ENCODE data around the gene SPATA13.
A peak's percentile ranks its signal among the peaks of the same experiment; 100 is the strongest.
"Not testable (repeated sequence)": the region's sequence is repeated elsewhere in the genome, so short reads cannot be mapped to it uniquely, and the experiment has no call there.

Gene SPATA13

DNA sequence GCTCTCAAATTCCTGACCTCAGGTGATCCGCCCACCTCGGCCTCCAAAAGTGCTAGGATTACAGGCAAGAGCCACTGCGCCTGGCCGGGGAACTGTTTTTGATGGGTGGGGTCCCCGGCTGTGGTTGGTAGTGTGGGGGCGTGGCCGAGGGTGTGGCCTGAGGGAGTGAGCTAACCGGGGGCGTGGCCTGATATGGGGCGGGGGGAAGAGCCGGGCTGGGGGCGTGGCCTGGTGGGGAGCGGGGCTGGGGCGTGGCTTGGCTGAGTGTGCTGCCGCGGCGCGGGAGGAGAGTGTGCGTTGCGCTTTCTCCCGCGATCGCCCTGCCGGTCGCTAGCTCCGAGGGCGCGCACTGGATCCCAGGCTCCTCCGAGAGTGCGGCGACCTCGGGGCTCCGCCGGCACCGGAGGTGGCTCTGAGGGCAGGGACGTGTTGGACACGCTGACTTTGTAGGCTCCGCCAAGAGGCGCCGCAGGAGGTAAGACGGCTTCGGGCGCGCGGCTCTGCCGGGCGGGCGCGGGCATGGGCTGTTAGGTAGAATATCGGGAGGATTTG is at the start of gene SPATA13:
Gene SPATA13, plus strand, starts transcription at position 263 of the 552 bp plus-strand sequence. CDS start 62,210 bp downstream, outside the sequence.
- DNase-seq = peak; percentile 93

- DNase-seq = no peak
Observed at GRCh38 chr13:24112791-24113190, 47.7 kb upstream of the SPATA13 start.

DNA sequence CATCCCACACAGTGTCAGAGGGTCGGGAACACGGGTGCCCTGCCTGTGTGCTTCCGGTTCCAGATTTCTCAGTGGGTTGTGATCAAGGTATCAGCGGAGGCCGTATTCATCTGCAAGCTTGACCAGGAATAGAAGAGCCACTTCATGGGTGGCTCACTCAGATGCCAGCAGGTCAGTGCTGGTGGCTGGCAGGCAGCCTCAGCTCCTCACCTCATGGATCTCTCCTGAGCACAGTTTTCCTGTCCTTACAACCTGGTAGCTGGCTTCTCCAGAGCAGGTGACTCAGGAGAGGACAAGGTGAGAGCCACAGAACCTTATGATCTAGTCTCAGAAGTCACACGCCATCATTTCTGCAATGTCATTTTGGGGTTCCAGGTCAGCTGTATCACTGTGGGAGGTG is 44.8 kb upstream of the SPATA13 start:
- DNase-seq = no peak

GRCh38 chr13:24116131-24116530 is 44.4 kb upstream of the SPATA13 start:
- DNase-seq = no peak

- no peak for DNase-seq
Observed at GRCh38 chr13:24118576-24118975, 41.9 kb upstream of the SPATA13 start.

GRCh38 chr13:24119626-24120508 is 40.7 kb upstream of the SPATA13 start:
- no peak for DNase-seq

- DNase-seq = not testable (repeated sequence)
Observed at GRCh38 chr13:24122045-24122444, 38.5 kb upstream of the SPATA13 start.

- DNase-seq = no peak
Observed at GRCh38 chr13:24122569-24122968, 38.0 kb upstream of the SPATA13 start.

DNA sequence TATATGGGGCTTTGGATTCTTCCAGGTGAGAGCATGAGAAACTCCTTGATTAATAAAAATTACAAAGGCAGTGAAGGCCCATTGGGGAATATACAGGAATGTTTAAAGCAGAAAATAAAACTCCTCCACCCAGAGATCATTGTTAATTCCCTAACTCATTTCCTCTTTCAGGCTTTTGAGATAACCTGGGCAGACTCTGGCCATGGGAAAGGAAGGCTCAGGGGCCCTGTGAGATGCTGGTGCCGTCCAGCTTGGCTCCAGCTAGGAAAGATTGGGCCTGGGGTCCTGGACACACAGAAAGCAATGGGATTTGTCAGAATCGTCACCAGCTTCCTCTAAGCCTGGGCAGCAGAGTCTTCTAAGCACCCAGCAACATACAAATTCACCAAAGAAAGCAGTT is 36.8 kb upstream of the SPATA13 start:
- DNase-seq = no peak

DNA sequence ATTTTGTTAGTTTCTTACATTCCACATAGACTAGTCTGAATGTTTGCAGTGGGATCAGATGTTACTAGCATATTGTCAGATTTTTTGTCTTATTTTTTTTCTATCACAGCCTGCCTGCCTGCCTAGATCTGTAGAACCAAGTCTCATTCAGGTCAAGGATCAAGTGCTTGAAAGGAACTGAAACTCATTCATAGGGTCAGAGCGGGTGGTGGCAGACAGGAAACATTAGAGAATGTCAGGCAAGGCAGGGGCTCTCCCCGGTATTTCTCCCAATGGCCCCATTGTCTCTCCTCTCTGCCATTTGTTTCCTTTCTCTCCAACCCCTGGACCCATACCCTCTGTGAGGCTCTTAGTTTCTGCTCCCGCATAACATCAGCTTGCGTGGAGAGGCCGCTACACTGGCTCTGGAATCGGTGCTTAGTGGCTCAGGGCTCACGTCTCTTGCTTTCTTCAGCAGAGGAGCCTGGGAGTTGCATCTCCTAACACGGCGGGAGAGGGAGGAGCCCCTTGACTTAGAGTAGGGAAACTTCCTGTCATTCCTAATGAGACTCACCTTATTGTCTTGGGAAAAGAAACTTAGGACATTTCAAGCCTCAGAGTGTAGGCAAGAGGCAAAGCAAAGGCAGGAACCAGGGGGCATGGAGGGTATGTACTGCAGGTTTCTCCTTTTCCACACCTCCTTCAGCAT is 35.6 kb upstream of the SPATA13 start:
- DNase-seq = no peak

GRCh38 chr13:24127116-24127631 is 33.3 kb upstream of the SPATA13 start:
- no peak for DNase-seq

DNA sequence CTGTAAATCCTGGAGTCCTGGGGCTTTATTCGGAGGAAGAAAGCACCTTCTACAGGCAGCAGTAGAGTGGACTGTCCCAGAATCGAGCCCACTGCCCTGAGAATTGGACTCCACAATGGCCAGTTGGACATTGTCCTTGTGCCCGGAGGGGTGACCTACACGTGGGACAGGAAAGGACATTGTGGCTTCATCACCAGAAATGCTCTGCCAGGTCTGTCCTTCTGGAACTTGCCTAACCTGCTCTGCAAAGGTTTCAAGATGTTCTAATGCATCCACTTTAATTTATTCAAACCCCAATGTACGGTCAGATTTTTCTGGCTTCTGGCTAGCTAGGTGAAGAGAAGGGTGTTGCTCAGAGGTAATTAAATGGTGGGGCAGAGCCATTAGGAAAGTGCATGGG is 32.4 kb upstream of the SPATA13 start:
- DNase-seq = no peak

GRCh38 chr13:24128962-24129361 is 31.6 kb upstream of the SPATA13 start:
- no peak for DNase-seq

DNA sequence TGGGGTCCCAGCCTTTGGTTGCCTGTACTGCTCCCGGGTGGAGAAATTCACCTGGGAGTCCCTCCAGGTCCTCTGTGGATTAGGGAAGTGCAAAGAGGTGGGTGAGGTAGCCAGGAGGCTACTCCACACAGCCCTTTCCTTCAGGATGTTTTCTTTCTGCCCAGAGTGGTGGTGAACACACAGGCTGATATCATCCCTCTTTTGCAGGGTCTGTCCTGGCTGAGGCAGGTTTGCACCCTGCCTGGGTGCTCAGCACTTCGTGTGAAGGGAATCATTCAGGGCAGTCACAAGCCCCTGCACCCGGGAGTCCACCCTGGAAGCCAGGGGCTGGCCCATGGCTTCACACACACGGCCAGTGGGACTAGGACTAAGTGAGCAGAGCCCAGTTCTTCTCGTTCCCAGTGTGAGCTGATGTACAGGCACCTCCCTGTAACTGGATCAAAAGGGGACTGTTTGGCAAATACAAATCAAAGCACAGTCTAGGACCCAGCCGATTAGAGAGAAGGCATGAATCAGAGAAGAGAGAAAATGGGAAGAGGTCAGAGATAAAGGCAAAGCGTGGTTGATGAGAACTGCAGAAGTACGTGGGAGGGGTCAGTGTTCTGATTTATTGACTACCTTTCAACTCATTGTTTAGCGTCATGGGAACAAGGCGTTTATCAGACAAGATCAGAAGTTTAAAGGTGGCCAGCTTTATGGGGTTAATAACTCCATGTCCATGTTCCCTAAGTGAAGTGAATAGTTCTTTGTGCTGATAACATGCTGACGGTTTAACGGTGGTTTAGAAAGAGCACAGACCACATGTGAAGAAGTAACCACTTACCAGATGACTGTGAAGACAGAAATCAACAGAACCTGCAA is 30.4 kb upstream of the SPATA13 start:
- no peak for DNase-seq

DNA sequence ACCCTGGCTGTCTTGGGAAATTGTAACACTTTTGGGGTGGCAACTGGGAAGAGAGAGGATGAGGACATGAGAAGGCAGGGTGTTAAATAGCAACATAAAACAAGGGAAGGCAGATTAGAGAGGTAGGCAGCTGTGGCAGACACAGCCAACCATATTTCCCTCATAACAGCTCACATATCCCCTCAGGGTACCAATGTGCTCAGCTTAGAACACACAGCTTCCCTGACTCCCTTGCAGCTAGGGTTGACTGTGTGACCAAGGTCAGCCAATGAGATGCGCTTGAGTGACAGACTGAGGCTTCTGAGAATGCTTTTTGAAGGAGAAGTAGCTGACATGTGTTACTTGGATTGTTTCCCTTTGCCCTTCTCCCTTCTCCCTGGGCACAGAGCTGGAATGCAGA is 28.8 kb upstream of the SPATA13 start:
- DNase-seq = no peak

DNA sequence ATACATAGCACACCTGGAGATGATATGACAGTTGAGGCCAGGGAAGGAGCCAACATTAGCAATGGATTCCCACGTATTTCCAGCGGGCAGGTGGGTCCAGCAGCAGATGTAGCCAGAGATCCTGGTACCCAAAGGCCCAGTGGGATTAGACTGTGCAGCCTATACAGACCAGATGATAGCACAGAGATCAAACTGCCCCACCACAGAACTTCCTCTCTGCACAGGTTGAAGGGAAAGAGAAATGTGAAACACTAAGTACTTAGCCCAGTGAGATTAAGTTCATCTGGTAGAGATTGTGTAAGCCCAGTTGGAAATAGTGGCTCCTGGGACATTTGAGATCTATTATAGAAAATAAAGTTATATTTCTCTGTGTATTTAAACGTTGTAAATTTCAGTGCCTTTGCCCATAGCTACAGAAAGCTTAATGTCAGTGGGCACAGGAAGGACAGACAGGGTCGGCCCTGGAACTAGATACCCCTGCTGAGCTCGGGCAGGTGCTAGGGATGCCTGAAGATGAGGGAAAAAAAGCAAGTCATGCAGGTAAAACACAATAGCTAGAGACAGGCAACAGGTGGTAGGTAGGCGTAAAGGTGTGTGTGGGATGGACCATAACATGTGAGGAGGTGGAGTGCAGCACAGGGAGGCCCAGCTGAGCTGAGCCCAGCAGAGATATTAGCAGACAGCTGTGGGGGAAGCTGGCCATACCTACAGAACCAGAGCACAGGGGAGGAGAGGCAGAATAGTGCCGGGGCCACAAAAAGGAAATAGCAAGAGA is 27.3 kb upstream of the SPATA13 start:
- no peak for DNase-seq

DNA sequence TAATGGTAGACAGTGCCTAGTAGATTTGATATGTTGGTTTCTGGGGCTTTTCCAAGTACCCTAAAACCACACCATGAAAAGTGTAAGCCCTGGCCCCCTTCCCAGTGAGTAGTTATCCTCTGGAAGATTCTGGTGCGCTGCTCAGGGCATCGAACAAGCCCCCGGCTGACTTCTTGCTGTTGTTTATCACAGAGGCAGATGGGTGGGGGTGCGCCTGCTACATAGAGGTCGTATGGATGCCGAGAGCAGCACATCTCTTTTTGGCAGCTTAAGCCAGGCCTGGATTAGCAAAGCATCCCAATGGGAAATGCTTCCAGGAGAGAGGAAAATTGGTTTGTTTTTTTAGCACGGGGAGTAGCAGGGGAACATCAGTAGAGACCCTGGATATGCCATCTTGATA is 26.3 kb upstream of the SPATA13 start:
- DNase-seq = no peak

DNA sequence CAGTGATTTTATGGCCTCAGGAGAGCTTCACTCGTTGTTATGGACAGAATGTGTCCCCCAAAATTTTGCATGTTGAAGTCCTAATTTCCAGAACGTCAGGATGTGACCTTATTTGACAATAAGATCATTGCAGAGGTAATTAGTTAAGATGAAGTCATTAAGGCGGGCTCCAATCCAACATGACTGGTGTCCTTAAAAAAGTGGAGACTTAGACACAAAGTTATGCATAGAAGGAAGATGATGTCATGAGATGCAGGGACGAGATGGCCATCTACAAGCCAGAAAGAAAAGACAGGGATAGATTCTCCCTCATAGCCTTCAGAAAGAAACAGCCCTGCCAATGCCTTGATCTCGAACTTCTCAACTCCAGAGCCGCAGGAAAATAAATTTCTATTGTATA is 25.8 kb upstream of the SPATA13 start:
- no peak for DNase-seq

GRCh38 chr13:24135674-24136300 is 24.7 kb upstream of the SPATA13 start:
- DNase-seq = no peak

GRCh38 chr13:24138911-24139310 is 21.6 kb upstream of the SPATA13 start:
- no peak for DNase-seq

DNA sequence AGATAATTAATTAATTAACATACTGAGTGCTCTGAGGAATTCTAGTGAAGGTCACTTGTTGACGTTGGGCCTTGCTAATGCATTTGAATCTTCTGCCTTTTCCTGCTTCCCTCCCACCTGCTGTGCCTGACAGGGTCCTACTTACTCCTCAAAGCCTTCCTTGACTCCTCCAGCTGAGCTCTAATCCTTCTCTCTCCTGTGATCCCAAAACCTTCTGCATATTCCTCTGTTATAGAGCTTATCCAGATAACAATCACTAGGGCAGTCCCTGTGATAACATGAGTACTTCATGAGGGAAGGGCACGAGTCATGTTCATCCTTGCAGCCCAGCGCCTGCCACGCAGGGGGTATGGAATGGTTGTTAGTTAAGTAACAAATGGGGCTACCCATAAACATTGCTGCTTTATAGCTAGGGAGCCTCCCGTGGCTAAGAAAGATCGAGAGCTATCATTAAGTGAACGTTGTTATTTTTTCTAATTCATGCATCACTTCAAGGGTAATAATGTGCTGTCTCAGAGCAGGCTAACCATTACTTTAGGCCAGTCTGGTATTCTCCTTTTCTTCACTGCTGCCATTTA is 19.1 kb upstream of the SPATA13 start:
- DNase-seq = no peak

Data from activated T-cell treated with anti-CD3 and anti-CD28 coated beads, Interleukin-2, amount 50 U/mL, for 1 hour (primary cell).